Neural cell (in vitro differentiated cells): ENCODE data around the gene FOSL2.

Experiments
- EP300 ChIP-seq: fragments of 450-650 bp; conservative IDR thresholded peaks from 2 replicates; pipeline ENCODE4 v1.6.1; 2014; ENCODE audit warnings: antibody characterized with exemption, mild to moderate bottlenecking, moderate library complexity; ENCODE audit not compliant: poor library complexity, severe bottlenecking
- EZH2 ChIP-seq: fragments of 200-600, 300-800 bp; shearing (Covaris generic), sonication (generic); IDR thresholded peaks from 2 replicates; pipeline ENCODE4 v1.6.1; 2014; ENCODE audit warnings: antibody characterized with exemption, low read length, borderline replicate concordance, mild to moderate bottlenecking; ENCODE audit not compliant: insufficient read depth, poor library complexity, severe bottlenecking
- REST ChIP-seq: IDR thresholded peaks from 2 replicates; pipeline ENCODE4 v1.6.1; 2012; ENCODE audit warnings: borderline replicate concordance
- TF ChIP-seq, protein P1 (sequence below): fragments of 450-650 bp; IDR thresholded peaks from 2 replicates; pipeline ENCODE4 v1.5.1; 2014; ENCODE audit warnings: antibody characterized with exemption, mild to moderate bottlenecking, moderate library complexity; ENCODE audit not compliant: poor library complexity, severe bottlenecking

- TF ChIP-seq EZH2 = no peak
- TF ChIP-seq, protein P1, sequence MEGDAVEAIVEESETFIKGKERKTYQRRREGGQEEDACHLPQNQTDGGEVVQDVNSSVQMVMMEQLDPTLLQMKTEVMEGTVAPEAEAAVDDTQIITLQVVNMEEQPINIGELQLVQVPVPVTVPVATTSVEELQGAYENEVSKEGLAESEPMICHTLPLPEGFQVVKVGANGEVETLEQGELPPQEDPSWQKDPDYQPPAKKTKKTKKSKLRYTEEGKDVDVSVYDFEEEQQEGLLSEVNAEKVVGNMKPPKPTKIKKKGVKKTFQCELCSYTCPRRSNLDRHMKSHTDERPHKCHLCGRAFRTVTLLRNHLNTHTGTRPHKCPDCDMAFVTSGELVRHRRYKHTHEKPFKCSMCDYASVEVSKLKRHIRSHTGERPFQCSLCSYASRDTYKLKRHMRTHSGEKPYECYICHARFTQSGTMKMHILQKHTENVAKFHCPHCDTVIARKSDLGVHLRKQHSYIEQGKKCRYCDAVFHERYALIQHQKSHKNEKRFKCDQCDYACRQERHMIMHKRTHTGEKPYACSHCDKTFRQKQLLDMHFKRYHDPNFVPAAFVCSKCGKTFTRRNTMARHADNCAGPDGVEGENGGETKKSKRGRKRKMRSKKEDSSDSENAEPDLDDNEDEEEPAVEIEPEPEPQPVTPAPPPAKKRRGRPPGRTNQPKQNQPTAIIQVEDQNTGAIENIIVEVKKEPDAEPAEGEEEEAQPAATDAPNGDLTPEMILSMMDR = no peak
- TF ChIP-seq REST = no peak
- no peak for TF ChIP-seq EP300
Measured at GRCh38 chr2:28354920-28355520, 37.6 kb upstream of the FOSL2 start.
